ENCODE data around the gene IFT81.

IFT81 gene

GRCh38 chr12:110165540-110166159 lies 41.5 kb downstream of the IFT81 start:
- DNase-seq, result peak; percentile 46

GRCh38 chr12:110168732-110169455 lies 44.7 kb downstream of the IFT81 start:
- DNase-seq, result no peak

- no peak for DNase-seq
Observed at GRCh38 chr12:110170535-110171185, 46.5 kb downstream of the IFT81 start.

- no peak for DNase-seq
Observed at GRCh38 chr12:110171186-110171538, 47.0 kb downstream of the IFT81 start.

- no peak for DNase-seq
Observed at GRCh38 chr12:110171636-110172035, 47.5 kb downstream of the IFT81 start.

- DNase-seq, result no peak
Observed at GRCh38 chr12:110174373-110174996, 50.3 kb downstream of the IFT81 start.

- no peak for DNase-seq
Observed at GRCh38 chr12:110175201-110175600, 51.0 kb downstream of the IFT81 start.

GRCh38 chr12:110176745-110177144 lies 52.6 kb downstream of the IFT81 start:
- no peak for DNase-seq

- DNase-seq, result no peak
Observed at GRCh38 chr12:110179291-110179690, 55.1 kb downstream of the IFT81 start.

GRCh38 chr12:110180591-110181005 lies 56.4 kb downstream of the IFT81 start:
- DNase-seq, result no peak

- DNase-seq, result no peak
Observed at GRCh38 chr12:110182281-110182680, 58.1 kb downstream of the IFT81 start.

GRCh38 chr12:110183386-110183785 lies 59.2 kb downstream of the IFT81 start:
- DNase-seq, result no peak

- no peak for DNase-seq
Observed at GRCh38 chr12:110185626-110186025, 61.5 kb downstream of the IFT81 start.

GRCh38 chr12:110186059-110186458 lies 61.9 kb downstream of the IFT81 start:
- no peak for DNase-seq

GRCh38 chr12:110193196-110193595 lies 69.0 kb downstream of the IFT81 start:
- DNase-seq, result no peak

- DNase-seq, result no peak
Observed at GRCh38 chr12:110197003-110197402, 72.8 kb downstream of the IFT81 start.

GRCh38 chr12:110198386-110198785 lies 74.2 kb downstream of the IFT81 start:
- DNase-seq, result no peak

- DNase-seq, result no peak
Observed at GRCh38 chr12:110199339-110200123, 75.4 kb downstream of the IFT81 start.

- no peak for DNase-seq
Observed at GRCh38 chr12:110200124-110200417, 75.9 kb downstream of the IFT81 start.

GRCh38 chr12:110201995-110202394 lies 77.8 kb downstream of the IFT81 start:
- DNase-seq, result no peak

GRCh38 chr12:110203546-110203945 lies 79.4 kb downstream of the IFT81 start:
- no peak for DNase-seq

GRCh38 chr12:110205931-110206330 lies 81.8 kb downstream of the IFT81 start:
- no peak for DNase-seq
